GM23338 (cell line): ENCODE measurements around the gene SLC49A4.

Experiments
- CREB1 ChIP-seq: fragments of 250-450 bp; sonication (Bioruptor Pico); IDR thresholded peaks from 2 replicates; pipeline ENCODE4 v1.5.0; 2020; ENCODE audit warnings: low read depth, mild to moderate bottlenecking, moderate library complexity
- EZH2 ChIP-seq: fragments of 200-600 bp; sonication (generic); IDR thresholded peaks from one replicate; pipeline ENCODE4 v1.8.0; 2017; ENCODE audit warnings: antibody characterized with exemption, mild to moderate bottlenecking, low read depth; ENCODE audit not compliant: unreplicated experiment
- POLR2AphosphoS5 ChIP-seq: IDR thresholded peaks from 2 replicates; pipeline ENCODE4 v1.6.1; 2016; ENCODE audit warnings: antibody characterized with exemption, low read depth
- STAT1 ChIP-seq: IDR thresholded peaks from one replicate; pipeline ENCODE4 v1.6.1; 2016; ENCODE audit warnings: antibody characterized with exemption; ENCODE audit not compliant: unreplicated experiment
- ZNF331 ChIP-seq: fragments of 250-450 bp; sonication (Bioruptor Pico); IDR thresholded peaks from 2 replicates; pipeline ENCODE4 v1.5.0; 2020; ENCODE audit warnings: low read depth, mild to moderate bottlenecking, moderate library complexity
- TF ChIP-seq, protein P1 (sequence below), 2 experiments: fragments of 200-600 bp in 1 of 2; sonication (generic) in 1 of 2; conservative IDR thresholded peaks; 2 replicates each; pipeline versions ENCODE4 v1.5.1 to v1.6.1; 2016 to 2017; ENCODE audit warnings: antibody characterized with exemption in 2 of 2, low read depth in 2 of 2, mild to moderate bottlenecking in 2 of 2, moderate library complexity in 1 of 2
- TF ChIP-seq, protein P2 (sequence below): IDR thresholded peaks from 2 replicates; pipeline ENCODE4 v1.6.1; 2016; ENCODE audit warnings: antibody characterized with exemption

DNA sequence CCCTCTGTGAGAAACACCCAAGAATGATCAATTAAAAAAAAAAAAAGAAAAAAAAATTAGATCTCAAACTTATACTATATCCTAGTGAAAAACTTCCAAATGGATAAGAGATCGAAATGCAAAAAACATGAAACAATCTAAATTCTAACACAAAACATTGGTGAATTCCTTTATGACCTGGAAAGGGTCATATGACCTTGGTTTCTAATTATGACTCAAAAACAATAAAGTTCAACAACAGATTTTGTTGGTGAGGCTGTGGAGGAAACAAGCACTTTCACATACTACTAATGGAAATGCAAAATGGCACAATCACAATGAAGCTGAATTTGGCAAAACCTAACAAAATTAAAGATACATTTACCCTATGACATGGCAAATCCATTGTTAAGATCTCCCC lies 46.5 kb upstream of the SLC49A4 start:
- TF ChIP-seq POLR2AphosphoS5 (no peak), STAT1 (no peak), ZNF331 (CRISPR knock-in tag) (no peak), CREB1 (CRISPR knock-in tag) (no peak), EZH2 (no peak)
- TF ChIP-seq, protein P1, sequence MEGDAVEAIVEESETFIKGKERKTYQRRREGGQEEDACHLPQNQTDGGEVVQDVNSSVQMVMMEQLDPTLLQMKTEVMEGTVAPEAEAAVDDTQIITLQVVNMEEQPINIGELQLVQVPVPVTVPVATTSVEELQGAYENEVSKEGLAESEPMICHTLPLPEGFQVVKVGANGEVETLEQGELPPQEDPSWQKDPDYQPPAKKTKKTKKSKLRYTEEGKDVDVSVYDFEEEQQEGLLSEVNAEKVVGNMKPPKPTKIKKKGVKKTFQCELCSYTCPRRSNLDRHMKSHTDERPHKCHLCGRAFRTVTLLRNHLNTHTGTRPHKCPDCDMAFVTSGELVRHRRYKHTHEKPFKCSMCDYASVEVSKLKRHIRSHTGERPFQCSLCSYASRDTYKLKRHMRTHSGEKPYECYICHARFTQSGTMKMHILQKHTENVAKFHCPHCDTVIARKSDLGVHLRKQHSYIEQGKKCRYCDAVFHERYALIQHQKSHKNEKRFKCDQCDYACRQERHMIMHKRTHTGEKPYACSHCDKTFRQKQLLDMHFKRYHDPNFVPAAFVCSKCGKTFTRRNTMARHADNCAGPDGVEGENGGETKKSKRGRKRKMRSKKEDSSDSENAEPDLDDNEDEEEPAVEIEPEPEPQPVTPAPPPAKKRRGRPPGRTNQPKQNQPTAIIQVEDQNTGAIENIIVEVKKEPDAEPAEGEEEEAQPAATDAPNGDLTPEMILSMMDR (conservative IDR thresholded peaks at IDR 0.05; ENCODE audit: low read depth in 2 of 2): no peak
- TF ChIP-seq, protein P2, sequence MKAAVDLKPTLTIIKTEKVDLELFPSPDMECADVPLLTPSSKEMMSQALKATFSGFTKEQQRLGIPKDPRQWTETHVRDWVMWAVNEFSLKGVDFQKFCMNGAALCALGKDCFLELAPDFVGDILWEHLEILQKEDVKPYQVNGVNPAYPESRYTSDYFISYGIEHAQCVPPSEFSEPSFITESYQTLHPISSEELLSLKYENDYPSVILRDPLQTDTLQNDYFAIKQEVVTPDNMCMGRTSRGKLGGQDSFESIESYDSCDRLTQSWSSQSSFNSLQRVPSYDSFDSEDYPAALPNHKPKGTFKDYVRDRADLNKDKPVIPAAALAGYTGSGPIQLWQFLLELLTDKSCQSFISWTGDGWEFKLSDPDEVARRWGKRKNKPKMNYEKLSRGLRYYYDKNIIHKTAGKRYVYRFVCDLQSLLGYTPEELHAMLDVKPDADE: no peak
